Measurements from ENCODE around the gene P3H2.

P3H2 gene

GRCh38 chr3:190032923-190033322 lies 87.8 kb downstream of the P3H2 start:
- no peak for TF ChIP-seq JUND (IDR thresholded peaks at IDR 0.05; ENCODE audit: low read depth)
- in situ Hi-C loops (cut with HindIII; ENCODE audit: low pct_unique_long_range_greater_than_20kb, low sequenced_read_pairs): no loop called here
- DNase-seq (ENCODE audit: low read depth in 1 of 2, low spot score in 1 of 2): no peak

- no peak for TF ChIP-seq JUND (IDR thresholded peaks at IDR 0.05; ENCODE audit: low read depth)
- in situ Hi-C loops (cut with HindIII; ENCODE audit: low pct_unique_long_range_greater_than_20kb, low sequenced_read_pairs): no loop called here
- peak in 1 of 2 experiments; percentile 22 for DNase-seq (ENCODE audit: low read depth in 1 of 2, low spot score in 1 of 2)
Observed at GRCh38 chr3:190031887-190032752, 88.6 kb downstream of the P3H2 start.

GRCh38 chr3:190027116-190027515 lies 93.6 kb downstream of the P3H2 start:
- in situ Hi-C loops (cut with HindIII; ENCODE audit: low pct_unique_long_range_greater_than_20kb, low sequenced_read_pairs): no loop called here
- no peak for DNase-seq (ENCODE audit: low read depth in 1 of 2, low spot score in 1 of 2)
- no peak for TF ChIP-seq JUND (IDR thresholded peaks at IDR 0.05; ENCODE audit: low read depth)

- no peak for DNase-seq (ENCODE audit: low read depth in 1 of 2, low spot score in 1 of 2)
- in situ Hi-C loops (cut with HindIII; ENCODE audit: low pct_unique_long_range_greater_than_20kb, low sequenced_read_pairs): no loop called here
- no peak for TF ChIP-seq JUND (IDR thresholded peaks at IDR 0.05; ENCODE audit: low read depth)
Observed at GRCh38 chr3:190026154-190026553, 94.5 kb downstream of the P3H2 start.

GRCh38 chr3:190024912-190025311 lies 95.8 kb downstream of the P3H2 start:
- no peak for TF ChIP-seq JUND (IDR thresholded peaks at IDR 0.05; ENCODE audit: low read depth)
- no peak for DNase-seq (ENCODE audit: low read depth in 1 of 2, low spot score in 1 of 2)
- in situ Hi-C loops (cut with HindIII; ENCODE audit: low pct_unique_long_range_greater_than_20kb, low sequenced_read_pairs): no loop called here

GRCh38 chr3:190019844-190020243 lies 100.9 kb downstream of the P3H2 start:
- TF ChIP-seq JUND (IDR thresholded peaks at IDR 0.05; ENCODE audit: low read depth): no peak
- peak in 1 of 2 experiments; percentile 36 for DNase-seq (ENCODE audit: low read depth in 1 of 2, low spot score in 1 of 2)
- in situ Hi-C loops (cut with HindIII; ENCODE audit: low pct_unique_long_range_greater_than_20kb, low sequenced_read_pairs): no loop called here

GRCh38 chr3:190019006-190019405 lies 101.7 kb downstream of the P3H2 start:
- in situ Hi-C loops (cut with HindIII; ENCODE audit: low pct_unique_long_range_greater_than_20kb, low sequenced_read_pairs): no loop called here
- TF ChIP-seq JUND (IDR thresholded peaks at IDR 0.05; ENCODE audit: low read depth): no peak
- DNase-seq (ENCODE audit: low read depth in 1 of 2, low spot score in 1 of 2): no peak

GRCh38 chr3:190018460-190018859 lies 102.2 kb downstream of the P3H2 start:
- in situ Hi-C loops (cut with HindIII; ENCODE audit: low pct_unique_long_range_greater_than_20kb, low sequenced_read_pairs): no loop called here
- no peak for DNase-seq (ENCODE audit: low read depth in 1 of 2, low spot score in 1 of 2)
- no peak for TF ChIP-seq JUND (IDR thresholded peaks at IDR 0.05; ENCODE audit: low read depth)

- TF ChIP-seq JUND (IDR thresholded peaks at IDR 0.05; ENCODE audit: low read depth): no peak
- DNase-seq (ENCODE audit: low read depth in 1 of 2, low spot score in 1 of 2): peak; percentile 38 to 80
- in situ Hi-C loops (cut with HindIII; ENCODE audit: low pct_unique_long_range_greater_than_20kb, low sequenced_read_pairs): no loop called here
Observed at GRCh38 chr3:190017521-190018288, 103.0 kb downstream of the P3H2 start.

- in situ Hi-C loops (cut with HindIII; ENCODE audit: low pct_unique_long_range_greater_than_20kb, low sequenced_read_pairs): no loop called here
- no peak for TF ChIP-seq JUND (IDR thresholded peaks at IDR 0.05; ENCODE audit: low read depth)
- DNase-seq (ENCODE audit: low read depth in 1 of 2, low spot score in 1 of 2): no peak
Observed at GRCh38 chr3:190016966-190017365, 103.7 kb downstream of the P3H2 start.

- no peak for DNase-seq (ENCODE audit: low read depth in 1 of 2, low spot score in 1 of 2)
- in situ Hi-C loops (cut with HindIII; ENCODE audit: low pct_unique_long_range_greater_than_20kb, low sequenced_read_pairs): no loop called here
- no peak for TF ChIP-seq JUND (IDR thresholded peaks at IDR 0.05; ENCODE audit: low read depth)
Observed at GRCh38 chr3:190014940-190015339, 105.8 kb downstream of the P3H2 start.

- in situ Hi-C loops (cut with HindIII; ENCODE audit: low pct_unique_long_range_greater_than_20kb, low sequenced_read_pairs): no loop called here
- DNase-seq (ENCODE audit: low read depth in 1 of 2, low spot score in 1 of 2): no peak
- no peak for TF ChIP-seq JUND (IDR thresholded peaks at IDR 0.05; ENCODE audit: low read depth)
Observed at GRCh38 chr3:190013943-190014924, 106.5 kb downstream of the P3H2 start.
